ENCODE measurements around the gene ZPBP2.
A peak's percentile ranks its signal among the peaks of the same experiment; 100 is the strongest.
"Not testable (repeated sequence)": the region's sequence is repeated elsewhere in the genome, so short reads cannot be mapped to it uniquely, and the experiment has no call there.

The ZPBP2 gene, protein sequence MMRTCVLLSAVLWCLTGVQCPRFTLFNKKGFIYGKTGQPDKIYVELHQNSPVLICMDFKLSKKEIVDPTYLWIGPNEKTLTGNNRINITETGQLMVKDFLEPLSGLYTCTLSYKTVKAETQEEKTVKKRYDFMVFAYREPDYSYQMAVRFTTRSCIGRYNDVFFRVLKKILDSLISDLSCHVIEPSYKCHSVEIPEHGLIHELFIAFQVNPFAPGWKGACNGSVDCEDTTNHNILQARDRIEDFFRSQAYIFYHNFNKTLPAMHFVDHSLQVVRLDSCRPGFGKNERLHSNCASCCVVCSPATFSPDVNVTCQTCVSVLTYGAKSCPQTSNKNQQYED

GRCh38 chr17:39867880-39868553 is at the start of gene ZPBP2:
Gene ZPBP2 (plus strand): TSS chr17:39868202. CDS start chr17:39868355, 153 bp downstream.
- DNase-seq, result no peak

- DNase-seq, result no peak
These were observed 49.5 kb upstream of the ZPBP2 start for GRCh38 chr17:39818358-39819000.

DNA sequence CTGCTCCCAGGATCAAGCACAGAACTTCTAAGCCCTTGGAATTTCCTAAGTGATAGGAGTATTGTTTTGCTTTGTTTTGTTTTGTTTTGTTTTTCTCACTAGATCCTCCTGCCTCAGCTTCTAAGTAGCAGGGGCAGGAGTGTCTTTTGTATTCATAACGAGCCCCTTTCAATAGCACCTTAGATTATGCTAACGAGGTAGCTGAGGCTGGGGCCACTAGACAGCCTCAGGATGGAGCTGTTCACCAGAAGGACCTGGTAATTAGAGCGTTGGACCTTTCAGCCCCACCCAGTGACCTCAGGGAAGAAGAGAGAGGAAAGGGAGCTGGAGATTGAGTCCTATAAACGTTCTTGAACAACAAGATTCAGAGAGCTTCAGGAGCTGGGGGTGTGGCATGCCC is 47.5 kb upstream of the ZPBP2 start:
- DNase-seq, result no peak

GRCh38 chr17:39820987-39821386 is 47.0 kb upstream of the ZPBP2 start:
- DNase-seq, result no peak

- DNase-seq, result no peak
These were observed 46.0 kb upstream of the ZPBP2 start for GRCh38 chr17:39822051-39822451.

- DNase-seq, result no peak
These were observed 44.5 kb upstream of the ZPBP2 start for GRCh38 chr17:39823407-39824054.

DNA sequence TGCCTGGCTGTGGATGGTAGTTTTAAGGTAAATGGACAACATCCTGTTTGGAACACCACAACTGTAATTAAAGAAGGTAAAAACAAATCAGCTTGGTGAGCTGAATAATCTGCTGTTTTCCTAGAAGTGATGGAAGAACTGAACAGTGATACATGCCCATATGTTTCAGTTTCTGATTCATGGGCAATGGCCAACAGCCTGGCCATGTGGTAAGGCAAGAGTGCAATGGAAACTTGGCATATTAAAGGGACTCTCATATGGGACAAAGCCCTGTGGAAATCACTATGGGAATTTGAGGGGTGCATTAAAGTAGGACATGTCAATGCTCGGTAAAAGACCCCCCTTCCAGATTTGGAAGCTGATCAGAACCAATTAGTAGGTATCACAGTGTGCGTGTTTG is 41.7 kb upstream of the ZPBP2 start:
- DNase-seq, result no peak

DNA sequence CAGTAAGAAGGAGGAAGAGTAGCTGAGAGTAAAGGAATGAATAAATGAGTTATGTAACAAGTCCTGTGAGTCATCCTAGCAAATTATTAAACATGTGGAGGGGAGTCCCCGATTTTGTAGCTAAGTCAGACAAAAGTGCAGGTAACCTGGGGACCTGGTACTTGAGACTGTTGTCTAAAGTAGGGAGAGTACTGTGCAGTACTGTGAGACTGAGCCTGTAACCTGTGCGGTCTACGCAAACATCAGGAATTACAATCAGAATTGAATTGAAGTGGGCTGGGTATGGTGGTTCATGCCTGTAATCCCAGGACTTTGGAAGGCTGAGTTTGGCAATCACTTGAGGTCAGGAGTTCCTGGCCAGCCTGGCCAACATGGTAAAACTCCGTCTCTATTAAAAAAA is 39.6 kb upstream of the ZPBP2 start:
- no peak for DNase-seq

GRCh38 chr17:39831588-39831987 is 36.4 kb upstream of the ZPBP2 start:
- DNase-seq, result no peak

- no peak for DNase-seq
These were observed 34.0 kb upstream of the ZPBP2 start for GRCh38 chr17:39834017-39834416.

DNA sequence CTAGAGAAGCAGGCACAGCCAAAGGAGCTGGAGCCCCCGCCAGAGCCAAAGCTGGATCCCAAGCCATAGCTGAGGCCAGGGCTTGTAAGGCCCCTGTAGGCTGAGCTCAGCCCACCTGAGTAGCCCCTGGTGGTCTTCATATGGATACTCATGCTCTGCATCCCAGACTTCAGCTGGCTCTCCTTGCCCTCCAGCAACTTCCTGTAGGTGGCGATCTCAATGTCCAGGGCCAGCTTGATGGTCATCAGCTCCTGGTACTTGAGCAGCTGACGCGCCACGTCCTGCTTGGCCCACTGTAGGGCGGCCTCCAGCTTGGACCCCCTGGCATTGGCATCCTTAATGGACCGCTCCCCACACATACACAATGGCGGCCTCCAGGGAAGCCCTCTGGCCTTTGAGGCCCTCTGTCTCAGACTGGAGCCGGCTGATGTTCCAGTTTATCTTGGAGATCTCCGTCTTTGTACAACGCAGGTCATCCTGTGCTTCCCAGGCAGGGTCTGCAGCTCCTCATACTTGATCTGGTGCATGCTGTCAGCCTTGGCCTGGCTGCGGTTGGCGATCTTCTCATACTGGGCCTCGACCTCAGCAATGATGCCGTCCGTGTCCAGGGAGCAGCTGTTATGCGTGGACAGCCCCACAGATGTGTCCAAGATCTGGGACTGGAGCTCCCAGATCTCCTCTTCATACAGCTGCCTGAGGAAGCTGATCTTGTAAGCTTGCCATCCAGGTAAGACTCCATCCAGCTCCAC is 32.8 kb upstream of the ZPBP2 start:
- no peak for DNase-seq

DNA sequence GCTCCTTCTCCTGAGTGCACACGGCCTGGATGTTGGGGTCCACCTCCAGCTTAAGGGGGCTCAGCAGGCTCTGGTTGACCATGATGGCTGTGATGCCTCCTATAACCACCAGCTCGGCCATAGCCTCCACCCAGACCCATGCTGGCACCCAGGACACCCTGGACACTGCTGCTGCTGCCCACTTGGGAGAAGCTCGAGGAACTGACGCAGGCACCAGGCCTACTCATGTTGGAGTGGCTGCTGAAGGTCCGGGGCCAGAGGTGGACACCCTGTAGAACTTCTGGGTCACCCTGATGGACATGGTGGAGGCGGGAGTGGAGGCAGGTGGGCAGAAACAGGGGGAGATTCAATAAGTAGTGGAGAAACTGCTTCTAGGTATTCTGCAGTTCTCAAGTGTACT is 31.9 kb upstream of the ZPBP2 start:
- DNase-seq, result no peak

GRCh38 chr17:39838057-39838456 is 29.9 kb upstream of the ZPBP2 start:
- DNase-seq, result no peak

DNA sequence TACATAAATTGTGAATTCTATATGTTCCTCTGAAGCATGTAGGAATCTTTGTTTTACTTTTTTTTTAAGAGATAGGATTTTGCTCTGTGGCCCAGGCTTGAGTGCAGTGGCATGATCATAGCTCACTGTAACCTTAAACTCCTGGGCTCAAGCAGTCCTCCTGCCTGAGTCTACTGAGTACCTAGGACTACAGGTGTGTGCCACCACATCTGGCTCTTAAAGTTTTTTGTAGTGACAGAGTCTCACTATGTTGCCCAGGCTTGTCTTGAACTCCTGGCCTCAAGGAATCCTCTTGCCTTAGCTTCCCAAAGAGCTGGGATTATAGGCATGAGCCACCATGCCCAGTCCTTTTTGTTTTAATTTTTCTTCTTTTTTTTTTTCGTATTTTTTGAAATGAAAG is 29.2 kb upstream of the ZPBP2 start:
- DNase-seq, result no peak

GRCh38 chr17:39841134-39841683 is 26.8 kb upstream of the ZPBP2 start:
- DNase-seq, result no peak

DNA sequence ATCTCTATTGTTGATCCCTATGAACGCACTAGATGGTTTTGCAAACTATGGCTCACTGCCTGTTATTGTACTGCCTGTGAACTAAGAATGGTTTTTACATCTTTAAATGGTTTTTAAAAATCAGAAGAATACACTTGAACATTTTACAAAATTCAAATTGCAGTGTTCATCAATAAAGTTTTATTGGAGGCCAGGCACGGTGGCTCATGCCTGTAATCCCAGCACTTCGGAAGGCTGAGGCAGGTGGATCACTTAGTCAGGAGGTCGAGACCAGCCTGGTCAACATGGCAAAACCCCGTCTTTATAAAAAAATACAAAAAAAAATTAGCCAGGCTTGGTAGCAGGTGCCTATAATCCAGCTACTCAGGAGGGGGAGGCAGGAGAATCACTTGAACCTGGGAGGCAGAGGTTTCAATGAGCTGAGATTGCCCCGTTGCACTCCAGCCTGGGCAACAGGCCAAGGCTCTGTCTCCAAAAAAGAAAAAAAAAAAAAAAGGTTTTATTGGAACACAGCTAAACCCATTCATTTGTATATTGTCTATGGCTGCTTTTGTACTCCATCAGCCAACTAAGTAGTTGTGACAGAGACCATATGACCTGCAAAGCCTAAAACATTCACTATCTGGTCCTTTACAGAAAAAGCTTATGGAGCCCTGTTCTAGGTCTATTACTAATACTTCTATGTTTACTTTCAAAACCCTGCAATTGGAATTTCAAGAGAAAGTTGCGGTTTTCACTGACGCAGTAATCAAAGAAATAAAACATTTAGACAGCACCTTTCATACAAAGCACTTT is 22.8 kb upstream of the ZPBP2 start:
- peak; percentile 2 for DNase-seq

DNA sequence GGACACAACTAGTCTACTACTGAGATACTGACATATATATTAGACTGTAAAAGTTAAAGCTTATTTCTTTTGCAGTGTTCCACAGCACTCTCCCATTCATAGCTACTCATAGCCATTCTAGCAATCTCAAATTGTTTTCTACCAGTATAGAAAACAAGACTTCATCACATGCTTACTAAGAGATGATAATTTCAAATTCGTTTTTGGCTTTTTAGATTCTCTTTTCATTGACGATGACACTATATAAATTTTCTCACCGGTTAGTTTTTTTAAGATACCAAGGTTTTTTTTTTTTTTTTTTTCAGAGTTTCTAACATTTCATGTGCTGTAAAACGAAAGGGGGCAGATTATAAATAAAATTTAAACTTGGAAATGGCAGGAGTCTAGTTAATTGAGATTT is 21.8 kb upstream of the ZPBP2 start:
- DNase-seq, result no peak

DNA sequence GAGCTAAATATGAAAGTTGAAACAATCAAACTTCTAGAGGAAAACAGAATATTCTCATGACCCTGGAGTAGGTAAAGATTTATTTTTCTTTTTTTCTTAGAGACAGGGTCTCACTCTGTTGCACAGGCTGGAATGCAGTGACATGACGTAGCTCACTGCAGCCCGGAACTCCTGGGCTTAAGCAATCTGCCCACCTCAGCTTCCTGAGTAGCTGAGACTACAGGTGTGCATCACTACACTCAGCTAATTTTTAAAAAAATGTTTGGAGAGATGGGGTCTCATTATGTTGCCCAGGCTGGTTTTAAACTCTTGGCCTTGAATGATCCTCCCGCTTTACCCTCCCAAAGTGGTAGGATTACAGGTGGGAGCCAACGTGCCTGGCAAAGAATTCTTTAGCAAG is 19.4 kb upstream of the ZPBP2 start:
- no peak for DNase-seq

DNA sequence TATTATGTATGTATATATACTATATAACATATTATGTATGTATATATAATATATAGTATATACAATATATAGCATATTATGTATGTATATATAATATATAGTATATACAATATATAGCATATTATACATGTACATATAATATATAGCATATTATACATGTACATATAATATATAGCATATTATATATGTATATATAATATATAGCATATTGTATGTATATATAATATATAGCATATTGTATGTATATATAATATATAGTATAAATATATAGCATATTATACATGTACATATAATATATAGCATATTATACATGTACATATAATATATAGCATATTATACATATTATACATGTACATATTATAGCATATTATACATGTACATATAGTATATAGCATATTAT is 17.8 kb upstream of the ZPBP2 start:
- DNase-seq, result not testable (repeated sequence)

DNA sequence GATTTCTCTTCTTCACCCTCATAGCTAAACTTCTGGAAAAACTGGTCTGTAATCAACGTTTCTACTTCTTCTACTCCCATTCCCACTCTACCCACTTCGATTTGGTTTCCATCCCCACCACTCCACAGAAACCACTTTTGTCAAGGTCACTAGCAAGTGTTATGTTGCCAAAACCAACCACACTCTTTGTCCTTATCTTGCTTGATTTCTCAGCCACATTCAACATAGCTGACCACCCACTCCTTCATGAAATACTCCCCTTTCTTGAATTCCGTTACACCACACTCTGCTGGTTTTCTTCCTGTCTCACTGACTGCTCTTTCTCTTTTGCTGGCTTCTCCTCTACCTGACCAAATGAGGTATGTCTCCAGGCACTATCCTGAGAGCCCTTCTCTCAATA is 15.8 kb upstream of the ZPBP2 start:
- no peak for DNase-seq

DNA sequence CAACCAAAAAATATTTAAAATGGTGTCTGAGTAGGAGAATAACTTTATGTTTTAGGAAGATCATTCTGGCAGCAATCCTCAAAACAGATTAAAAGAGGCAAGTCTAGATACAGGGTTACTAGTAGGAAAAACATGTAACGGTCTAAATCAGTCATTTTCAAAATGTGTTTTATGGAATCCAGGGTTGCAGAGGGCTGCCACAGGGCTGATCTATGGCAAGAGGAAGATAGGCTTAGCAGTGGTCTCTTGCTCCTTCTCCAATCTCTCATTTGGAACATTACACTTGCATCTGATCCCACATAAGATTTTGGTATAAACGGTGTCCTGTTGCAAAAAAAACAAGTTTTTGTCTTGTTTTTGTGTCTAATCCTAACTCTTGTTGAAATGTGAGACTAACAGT is 13.1 kb upstream of the ZPBP2 start:
- no peak for DNase-seq
